ENCODE results near the gene HIGD1B. TPM values are rescaled to one million over a fixed set of nuclear protein-coding genes. Genes with fewer than 3 reads are reported as not detected.
A peak's percentile ranks its signal among the peaks of the same experiment; 100 is the strongest.

The HIGD1B gene
- polyA plus RNA-seq, 10 donors: 2.8 to 6.8 (median 4.5) TPM

- no peak for DNase-seq
Measured at GRCh38 chr17:44875761-44876160, 28.1 kb downstream of the HIGD1B start.

- no peak for DNase-seq
Measured at GRCh38 chr17:44877121-44877520, 29.4 kb downstream of the HIGD1B start.

GRCh38 chr17:44878627-44879221, 31.0 kb downstream of the HIGD1B start:
- peak; percentile 48 to 68 (median 50) for DNase-seq

GRCh38 chr17:44879376-44879775, 31.7 kb downstream of the HIGD1B start:
- DNase-seq: no peak

- no peak for DNase-seq
Measured at GRCh38 chr17:44880062-44880461, 32.4 kb downstream of the HIGD1B start.

GRCh38 chr17:44881145-44881544, 33.5 kb downstream of the HIGD1B start:
- no peak for DNase-seq

GRCh38 chr17:44884941-44885340, 37.3 kb downstream of the HIGD1B start:
- no peak for DNase-seq

GRCh38 chr17:44887016-44887415, 39.3 kb downstream of the HIGD1B start:
- DNase-seq: no peak

GRCh38 chr17:44887971-44888954, 40.6 kb downstream of the HIGD1B start:
- DNase-seq: no peak

GRCh38 chr17:44889003-44889402, 41.3 kb downstream of the HIGD1B start:
- no peak for DNase-seq

- DNase-seq: no peak
Measured at GRCh38 chr17:44892250-44892649, 44.6 kb downstream of the HIGD1B start.

GRCh38 chr17:44894642-44895041, 47.0 kb downstream of the HIGD1B start:
- no peak for DNase-seq

GRCh38 chr17:44898768-44899073, 51.0 kb downstream of the HIGD1B start:
- no peak for DNase-seq

GRCh38 chr17:44899074-44899782, 51.5 kb downstream of the HIGD1B start, which contains the start of gene EFTUD2:
Gene EFTUD2, minus strand, starts transcription at chr17:44899445. Its CDS starts 4,924 bp downstream, at chr17:44894521.
- DNase-seq: peak; percentile 90 to 97 (median 94)

Other genes starting within 250 kb of the HIGD1B start
- gene MEIOC, start 191.4 kb upstream of the HIGD1B start, polyA plus RNA-seq (ENCODE audit: insufficient read length in 10 of 10): 1 to 10 TPM in 8 of 10 donors, under 1 TPM in 2; 0.64 to 2.0 (median 1.2) TPM
- 10 to 100 TPM; 24.0 to 35.9 (median 31.0) TPM for gene CCDC43, start 158.1 kb upstream of the HIGD1B start, polyA plus RNA-seq (ENCODE audit: insufficient read length in 10 of 10)
- gene DBF4B, start 139.2 kb upstream of the HIGD1B start, polyA plus RNA-seq (ENCODE audit: insufficient read length in 10 of 10): 1 to 10 TPM; 4.4 to 9.2 (median 7.4) TPM
- gene ADAM11, start 88.9 kb upstream of the HIGD1B start, polyA plus RNA-seq (ENCODE audit: insufficient read length in 10 of 10): 1 to 10 TPM; 1.4 to 3.6 (median 1.7) TPM
- gene GJC1, start 17.6 kb upstream of the HIGD1B start, polyA plus RNA-seq (ENCODE audit: insufficient read length in 10 of 10): 10 to 100 TPM; 17.9 to 36.6 (median 22.9) TPM
- 10 to 100 TPM; 53.8 to 77.5 (median 64.4) TPM for gene EFTUD2, start 51.6 kb downstream of the HIGD1B start, polyA plus RNA-seq (ENCODE audit: insufficient read length in 10 of 10)
- gene GFAP, start 67.6 kb downstream of the HIGD1B start, polyA plus RNA-seq (ENCODE audit: insufficient read length in 10 of 10): 1 to 10 TPM in 1 of 10 donors, under 1 TPM in 8, not detected in 1; 0.27 to 1.1 (median 0.38) TPM
- gene KIF18B, start 99.9 kb downstream of the HIGD1B start, polyA plus RNA-seq (ENCODE audit: insufficient read length in 10 of 10): 10 to 100 TPM in 2 of 10 donors, 1 to 10 TPM in 8; 5.2 to 12.1 (median 7.3) TPM
- gene C1QL1, start 120.4 kb downstream of the HIGD1B start, polyA plus RNA-seq (ENCODE audit: insufficient read length in 10 of 10): 1 to 10 TPM in 8 of 10 donors, under 1 TPM in 2; 0.74 to 6.4 (median 2.1) TPM
- 10 to 100 TPM; 25.3 to 33.8 (median 27.1) TPM for gene DCAKD, start 203.7 kb downstream of the HIGD1B start, polyA plus RNA-seq (ENCODE audit: insufficient read length in 10 of 10)
- gene NMT1, start 213.4 kb downstream of the HIGD1B start, polyA plus RNA-seq (ENCODE audit: insufficient read length in 10 of 10): 10 to 100 TPM; 31.8 to 49.7 (median 38.3) TPM

Measured in muscle of back (tissue), 11 donors.